HPDE6-E6E7 (cell line): ENCODE results near the gene ETF1.

Source experiments
- DNase-seq: peaks from one replicate; pipeline ENCODE4 v3.0.0; 2011; ENCODE audit warnings: missing footprints; ENCODE audit errors: extremely low spot score

The ETF1 gene

DNA sequence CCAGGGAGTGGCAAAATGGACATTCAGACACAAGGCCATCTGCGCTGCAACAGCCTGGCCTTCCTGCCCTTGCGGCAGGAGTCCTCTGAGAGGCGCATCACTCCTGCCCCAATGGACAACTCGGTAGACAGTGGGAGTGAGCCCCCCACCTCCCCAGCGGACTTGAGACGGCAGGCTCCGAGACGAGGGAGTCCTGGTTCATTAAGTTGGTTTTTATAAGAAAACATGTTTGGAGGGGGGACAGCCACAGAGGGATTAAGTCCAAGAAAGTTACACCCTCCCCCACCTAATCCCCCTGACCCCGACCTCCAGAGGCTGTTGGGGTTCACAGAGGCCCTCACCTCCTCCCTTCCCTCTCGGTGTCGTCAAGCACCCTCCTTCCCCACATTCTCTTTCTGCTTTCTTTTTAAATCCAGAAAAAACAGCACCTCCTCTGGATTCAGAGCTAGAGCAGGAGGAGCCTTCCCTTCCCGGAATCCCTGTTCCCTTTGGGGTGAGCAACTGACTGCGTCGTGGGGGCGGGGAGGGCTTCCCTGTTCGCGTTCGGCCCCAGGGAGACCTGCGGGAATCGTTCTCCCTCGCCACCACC lies 79.5 kb downstream of the ETF1 start:
- no peak for DNase-seq

DNA sequence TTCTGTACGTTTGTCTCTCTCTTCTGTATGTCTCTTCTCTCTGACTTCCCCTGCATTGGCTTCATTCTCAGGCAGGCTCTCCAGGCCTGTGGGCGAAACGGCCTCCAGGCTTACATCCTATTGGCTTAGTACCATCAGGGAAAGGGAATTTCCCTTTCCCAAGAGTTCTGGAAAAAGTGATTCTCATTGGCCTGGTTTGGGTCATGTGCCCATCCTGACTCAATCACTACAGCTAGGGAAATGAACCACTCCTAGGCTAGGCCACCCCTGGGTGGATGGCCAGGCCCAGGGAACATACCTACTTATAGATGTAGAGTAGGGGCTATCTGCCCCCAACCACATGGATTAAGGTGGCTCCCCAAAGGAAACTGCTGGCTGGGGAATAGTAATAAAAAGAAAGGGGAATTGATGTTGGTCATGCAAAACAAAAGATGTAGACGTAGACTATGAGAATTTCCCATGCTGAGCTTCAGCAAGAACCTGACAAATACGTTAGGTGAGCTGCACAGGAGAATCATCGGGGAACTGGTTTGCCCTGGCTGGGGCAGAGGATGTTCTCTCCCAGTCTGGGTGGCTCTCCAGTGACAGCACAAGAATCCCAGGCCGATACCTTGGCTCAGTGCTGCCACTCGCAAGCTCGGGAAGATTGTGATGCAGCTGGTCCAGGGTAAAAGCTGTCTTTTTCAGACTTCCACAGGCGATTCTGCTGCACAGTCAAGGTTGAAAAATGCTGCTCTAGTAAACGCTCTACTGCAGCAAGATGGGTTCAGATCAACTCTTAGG lies 81.5 kb downstream of the ETF1 start:
- no peak for DNase-seq

GRCh38 chr5:138460032-138460693 lies 82.9 kb downstream of the ETF1 start:
- no peak for DNase-seq

DNA sequence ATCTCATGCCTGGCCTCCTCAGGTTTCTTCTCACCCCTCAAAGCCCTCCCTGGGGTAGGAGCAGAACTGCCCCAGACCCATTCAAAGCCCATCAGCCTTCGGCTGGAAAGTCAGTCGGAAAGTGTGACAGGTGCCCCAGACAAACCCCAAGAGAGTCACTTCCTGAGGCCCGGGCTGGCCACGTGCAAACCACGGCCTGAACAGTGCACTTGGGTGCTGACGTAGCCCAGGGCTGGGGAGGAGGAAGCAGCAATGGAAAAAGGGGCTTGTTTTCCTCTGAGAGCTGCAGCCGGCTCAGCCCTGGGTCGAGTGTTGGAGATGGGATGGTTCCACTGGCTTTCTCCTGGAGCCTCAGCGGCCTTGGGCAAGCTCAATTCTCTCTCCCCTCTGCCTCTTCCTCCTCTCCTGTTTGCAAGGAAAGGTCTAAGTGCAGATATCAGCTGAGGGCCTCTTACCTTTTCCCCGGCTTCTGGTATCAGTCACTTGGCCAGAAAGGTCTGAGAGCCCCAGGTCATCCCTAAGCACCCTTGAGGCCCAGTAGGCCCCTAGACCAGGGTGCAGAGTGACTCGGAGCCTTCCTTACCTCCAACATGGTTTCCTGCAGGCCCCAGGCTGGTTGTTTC lies 83.6 kb downstream of the ETF1 start:
- DNase-seq, result no peak

DNA sequence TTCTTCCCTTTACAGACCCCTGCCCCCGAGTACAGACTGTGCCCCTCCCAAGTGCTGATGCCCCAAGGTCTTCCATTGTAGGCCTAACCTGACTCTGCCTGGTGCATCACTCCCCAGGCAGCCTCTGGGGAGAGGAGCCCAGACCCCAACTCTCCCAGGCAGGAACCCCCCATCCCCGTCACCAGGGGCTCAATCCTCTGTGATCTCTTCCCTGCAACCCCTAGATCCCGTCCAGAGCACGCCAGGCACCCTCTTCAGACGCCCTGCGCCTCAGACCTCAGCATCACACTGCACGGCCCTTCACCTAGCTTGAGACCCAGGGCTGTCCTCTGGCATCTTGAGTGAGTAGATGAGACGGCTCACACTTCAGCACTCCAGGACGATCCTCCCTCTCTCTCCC lies 84.2 kb downstream of the ETF1 start:
- no peak for DNase-seq

- DNase-seq, result no peak
These were observed 84.7 kb downstream of the ETF1 start for GRCh38 chr5:138458384-138458783.

DNA sequence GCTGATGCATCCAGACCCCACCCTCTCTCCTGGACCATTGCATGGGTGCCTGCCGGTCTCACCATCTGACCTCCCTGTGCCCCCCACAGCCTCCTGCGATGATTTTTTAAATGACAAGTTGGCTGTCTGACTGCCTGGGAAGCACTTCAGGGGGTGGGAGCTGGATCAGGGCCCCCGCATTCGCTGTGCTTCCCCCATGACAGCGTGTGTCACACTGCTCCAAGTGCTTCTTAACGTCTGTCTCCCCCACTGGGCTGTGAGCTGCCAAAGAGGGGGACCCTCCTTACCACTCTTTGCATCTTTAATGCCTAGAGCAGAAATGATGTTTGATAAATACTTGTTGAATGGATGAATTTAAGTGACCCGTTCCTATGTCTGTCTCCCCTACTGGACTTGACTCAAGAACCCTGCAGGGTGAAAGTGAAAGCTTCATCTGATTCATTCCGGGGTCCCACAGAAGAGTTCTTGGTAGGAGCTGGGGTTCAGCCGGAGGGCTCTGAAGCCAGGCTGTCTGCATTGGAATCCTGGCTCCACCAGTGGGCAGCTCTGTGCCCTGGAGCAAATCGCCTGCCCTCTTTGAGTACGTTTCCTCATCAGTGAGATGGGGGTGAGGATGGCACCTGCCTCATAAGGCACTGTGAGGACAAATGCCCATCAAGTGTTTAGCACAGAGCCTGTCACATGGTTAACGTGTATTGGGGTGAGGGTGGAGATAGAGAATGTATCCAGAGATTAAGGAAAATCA lies 85.3 kb downstream of the ETF1 start:
- no peak for DNase-seq
